Aorta (tissue), 5 donors: ENCODE data around the gene ZDHHC1. TPM values are rescaled to one million over a fixed set of nuclear protein-coding genes. Genes with fewer than 3 reads are reported as not detected.

ENCODE experiments used
- ATAC-seq: fragments of 200-7000 bp; cut with Tn5 transposase; one replicate; pipeline ENCODE4 v1.9.1; 2022; ENCODE audit warnings: moderate library complexity; ENCODE audit not compliant: low FRiP score
- DNase-seq, 2 donors: peaks; one replicate each; pipeline ENCODE4 v3.0.0-alpha.2; 2020
- H3K27ac ChIP-seq, 2 donors: one replicate each; pipeline ENCODE4 v1.5.1; 2013; ENCODE audit warnings: low read length in 2 of 2, mild to moderate bottlenecking in 2 of 2, moderate library complexity in 2 of 2, control low read depth in 1 of 2, inconsistent platforms in 1 of 2, low read depth in 1 of 2
- H3K27me3 ChIP-seq, 2 donors: one replicate each; pipeline ENCODE4 v1.6.1; 2013; ENCODE audit warnings: control low read depth in 1 of 2, low read length in 1 of 2, mild to moderate bottlenecking in 1 of 2, moderate library complexity in 1 of 2; ENCODE audit not compliant: insufficient read depth in 2 of 2, control insufficient read depth in 1 of 2
- H3K36me3 ChIP-seq, 2 donors: one replicate each; pipeline ENCODE4 v1.6.1; 2013; ENCODE audit warnings: control low read depth in 1 of 2, low read length in 1 of 2, mild to moderate bottlenecking in 1 of 2; ENCODE audit not compliant: insufficient read depth in 2 of 2, control insufficient read depth in 1 of 2
- H3K4me1 ChIP-seq, 2 donors: one replicate each; pipeline ENCODE4 v1.6.1; 2013; ENCODE audit warnings: low read length in 2 of 2, control low read depth in 1 of 2, mild to moderate bottlenecking in 1 of 2, moderate library complexity in 1 of 2; ENCODE audit not compliant: insufficient read depth in 2 of 2, control insufficient read depth in 1 of 2
- H3K4me3 ChIP-seq, 2 donors: one replicate each; pipeline ENCODE4 v1.5.1; 2013; ENCODE audit warnings: low read length in 2 of 2, control low read depth in 1 of 2, mild to moderate bottlenecking in 1 of 2
- H3K9me3 ChIP-seq: one replicate; pipeline ENCODE4 v1.6.1; 2013; ENCODE audit warnings: mild to moderate bottlenecking, low read length; ENCODE audit not compliant: control insufficient read depth
- WGBS, 2 donors: extraction: QIAGEN DNeasy Blood & Tissue Kit; methylation state at CpG; one replicate each; pipeline ENCODE4 v1.1.7; 2013; 5-methylcytosine and 5-hydroxymethylcytosine counted together
- intact Hi-C, 2 donors: fragments of 100-400 bp; cut with DNase I; formaldehyde crosslinking; loops; one replicate each; pipeline versions ENCODE4 v1.14.2 to v1.15.0; 2022
- polyA plus RNA-seq, 2 donors: library from polyadenylated mRNA; stranded (reverse); fragments of 200-250 nt; gene quantifications; one replicate each; pipeline ENCODE4 v1.2.3, GENCODE V29; 2013
- total RNA-seq, 2 donors: library from RNA; stranded (reverse); fragmentation: NEBNext Ultra II Directional; extraction: Animal tissue kit (Norgen Biotek cat#: 25700); gene quantifications; one replicate each; pipeline ENCODE4 v1.2.1, GENCODE V29; 2021
- donor health status: healthy with polysubstance abuse.
- donor health status: Bipolar disorder and iron deficiency.
- donor health status: DM: no; HTN: no; CAD: no.
- donor health status: DM: no; HTN: no; CAD: no.
- donor health status: DM: yes; HTN: yes; CAD: no.

The ZDHHC1 gene
- total and polyA plus RNA-seq, 4 donors = 5.3 to 14.8 (median 9.8) TPM

DNA sequence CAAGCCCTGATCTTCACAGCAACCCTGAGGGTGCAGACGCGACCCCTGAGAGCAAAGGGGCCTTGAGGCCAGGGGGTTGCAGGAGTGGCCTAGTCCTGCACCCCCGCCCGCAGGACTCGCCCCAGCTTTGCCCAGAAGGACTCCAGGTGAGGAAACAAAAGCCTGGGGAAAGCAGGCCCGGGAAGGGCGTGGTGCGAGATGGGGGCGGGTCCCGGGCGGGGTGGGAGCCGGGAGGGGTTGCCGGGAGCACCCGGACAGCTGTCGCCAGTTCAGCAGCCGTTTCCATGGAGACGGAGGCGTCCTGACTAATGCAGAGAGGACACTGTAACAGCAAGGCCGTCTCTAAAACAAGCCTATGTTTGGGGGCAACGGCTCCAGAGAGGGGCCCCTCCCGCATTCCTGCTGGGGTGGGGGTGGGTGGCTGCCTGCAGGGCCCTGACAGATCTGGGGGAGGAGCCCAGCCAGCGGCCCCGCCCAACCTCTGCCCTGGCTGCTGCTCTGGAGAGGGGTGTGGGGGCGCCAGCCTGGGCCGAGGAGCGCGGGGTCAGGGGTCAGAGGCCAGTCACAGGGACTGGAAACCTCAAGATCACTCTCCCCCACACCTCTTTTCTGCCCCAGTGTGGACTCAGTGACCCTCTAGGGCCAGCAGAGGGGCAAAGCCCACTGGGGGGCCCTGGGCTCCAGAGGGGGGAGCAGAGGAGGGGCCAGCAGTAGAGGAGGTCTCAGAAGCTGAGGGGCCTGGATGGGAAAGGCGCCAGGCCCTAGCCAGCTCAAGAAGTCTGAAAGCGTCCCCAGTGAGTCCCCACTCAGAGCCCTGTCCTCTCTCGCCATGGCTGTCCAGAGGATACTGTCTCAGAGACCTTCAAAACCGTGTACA lies 19.9 kb downstream of the ZDHHC1 start:
- peak; percentile 17 for ATAC-seq
- Histone ChIP-seq H3K27ac (no peak overlapping the region), H3K36me3 (no peaks in the 10 kb centered on the region), H3K9me3 (no peaks in the 10 kb centered on the region), H3K27me3 (no peaks in the 10 kb centered on the region), H3K4me3 (no peak overlapping the region), H3K4me1 (no peaks in the 10 kb centered on the region)
- whole genome bisulfite sequencing, 2 donors = 35 to 37% methylated on average over 24 to 31 of the region's 31 CpGs
- intact Hi-C loops = no loop called here
- DNase-seq = peak; percentile 85 to 89

DNA sequence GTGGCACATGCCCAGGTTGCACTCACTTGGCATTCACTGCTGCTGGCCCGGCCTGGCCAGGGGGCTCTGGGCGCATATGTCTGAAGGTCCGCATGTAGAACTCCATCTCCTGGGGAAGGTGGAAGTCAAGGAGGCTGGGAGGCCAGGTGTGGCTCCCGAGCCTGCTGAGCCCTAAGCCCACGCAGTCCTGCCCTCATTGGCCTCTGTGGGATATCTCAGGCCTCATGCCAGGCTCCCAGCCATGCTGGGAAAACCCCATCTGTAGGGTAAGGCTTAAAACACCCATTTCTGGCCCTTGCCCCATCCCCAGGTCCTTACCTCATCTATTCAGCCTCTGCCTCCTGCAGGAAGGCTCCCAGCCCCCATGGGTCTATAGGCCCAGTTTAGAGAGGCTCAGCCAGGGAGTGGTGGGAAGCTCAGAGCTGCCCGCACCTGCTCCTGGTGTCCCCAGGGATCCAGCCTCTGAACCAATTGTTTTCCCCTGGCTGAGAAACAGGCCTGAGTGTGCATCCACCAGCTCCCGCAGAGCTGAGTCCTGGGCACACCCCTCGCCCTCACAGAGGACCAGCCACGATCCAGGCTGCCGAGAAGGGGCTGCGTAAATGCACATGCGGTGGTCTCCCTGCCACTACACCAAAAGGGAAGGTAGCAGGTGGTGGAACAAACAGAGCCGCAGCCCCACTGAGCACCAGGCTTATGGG lies 20.7 kb downstream of the ZDHHC1 start:
- H3K4me1 ChIP-seq = no peaks in the 10 kb centered on the region
- no peak for ATAC-seq
- no peaks in the 10 kb centered on the region for H3K27me3 ChIP-seq
- WGBS, 2 donors = 88 to 89% methylated on average over 13 of the region's 13 CpGs
- H3K4me3 ChIP-seq = no peak overlapping the region
- peak in 1 of 2 donors; percentile 63 for DNase-seq
- no peak overlapping the region for H3K27ac ChIP-seq
- H3K36me3 ChIP-seq = no peaks in the 10 kb centered on the region
- no peaks in the 10 kb centered on the region for H3K9me3 ChIP-seq
- intact Hi-C loops = no loop called here

DNA sequence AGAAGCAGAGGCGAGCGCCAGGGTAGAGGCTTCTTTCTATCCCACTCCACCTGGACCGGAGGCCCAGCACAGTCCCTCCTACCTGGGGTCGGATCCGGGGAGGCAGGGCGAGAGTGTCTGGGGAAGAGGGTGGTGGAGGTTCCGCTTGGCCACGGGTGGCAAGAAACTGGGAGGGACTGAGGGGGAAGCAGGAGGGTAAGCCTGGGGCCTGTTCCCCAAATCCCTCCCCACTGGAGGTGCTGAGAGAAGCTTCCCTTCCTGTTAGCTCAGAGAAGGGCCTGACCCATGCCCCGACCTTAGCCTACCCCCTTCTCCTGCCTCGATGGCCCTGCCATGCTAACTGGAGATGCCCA lies 21.2 kb downstream of the ZDHHC1 start:
- Histone ChIP-seq H3K4me1 (no peaks in the 10 kb centered on the region), H3K27ac (no peak overlapping the region), H3K4me3 (no peak overlapping the region), H3K27me3 (no peaks in the 10 kb centered on the region), H3K9me3 (no peaks in the 10 kb centered on the region), H3K36me3 (no peaks in the 10 kb centered on the region)
- DNase-seq (no peak), ATAC-seq (no peak)
- intact Hi-C loops = no loop called here
- WGBS, 2 donors = 75 to 79% methylated on average over 10 of the region's 10 CpGs

DNA sequence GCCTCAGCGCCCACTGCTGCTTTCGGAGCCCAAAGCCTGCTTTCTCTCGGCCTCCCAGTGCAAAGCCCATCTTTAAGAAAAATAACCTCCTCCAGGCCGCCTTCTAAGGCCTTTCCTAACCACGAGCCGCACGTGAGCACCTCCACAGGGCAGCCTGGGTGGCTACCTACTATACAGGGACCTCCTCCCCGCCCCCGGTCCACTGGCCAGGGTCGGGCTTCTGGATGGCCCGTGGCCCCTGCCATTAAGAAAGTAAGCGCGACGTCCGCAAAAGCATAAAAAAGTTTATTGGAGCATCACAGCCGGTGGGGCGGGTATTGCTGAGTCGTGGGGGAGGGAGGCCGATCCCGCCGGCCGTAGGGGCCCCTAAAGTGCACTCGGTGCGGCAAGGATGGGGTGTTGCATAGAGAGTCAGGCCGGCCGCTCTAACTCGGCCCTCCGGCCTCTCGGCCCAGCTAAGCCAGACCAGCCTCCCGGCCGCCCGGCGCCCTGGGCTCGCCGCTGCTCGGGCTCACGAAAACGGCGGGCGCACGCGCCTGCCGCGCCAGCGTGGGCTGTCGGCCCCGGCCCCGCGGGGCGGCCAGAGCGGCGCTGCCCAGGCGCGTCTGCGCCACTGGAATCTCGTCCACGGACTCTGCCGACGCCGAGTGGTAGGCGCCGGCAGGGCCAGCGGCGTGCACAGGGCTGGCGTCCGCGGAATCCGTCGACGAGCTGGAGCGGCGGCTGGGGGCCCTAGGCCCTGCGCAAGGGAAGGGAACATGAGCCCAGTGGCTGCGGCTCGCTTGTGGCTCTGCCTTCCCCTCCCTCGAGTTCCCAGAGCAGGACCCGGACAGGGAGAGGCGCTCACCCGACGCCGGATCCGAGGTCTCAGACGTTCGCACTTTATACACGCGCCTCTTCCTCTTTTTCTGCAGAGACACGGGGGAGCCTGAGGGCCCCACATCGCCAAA lies 21.8 kb downstream of the ZDHHC1 start:
- peak; percentile 77 to 83 for DNase-seq
- Histone ChIP-seq H3K4me3 (no peak overlapping the region), H3K27me3 (no peaks in the 10 kb centered on the region), H3K27ac (no peak overlapping the region), H3K9me3 (no peaks in the 10 kb centered on the region), H3K36me3 (no peaks in the 10 kb centered on the region), H3K4me1 (no peaks in the 10 kb centered on the region)
- WGBS, 2 donors = 12 to 13% methylated on average over 74 to 88 of the region's 88 CpGs
- no peak for ATAC-seq
- intact Hi-C loops = no loop called here

DNA sequence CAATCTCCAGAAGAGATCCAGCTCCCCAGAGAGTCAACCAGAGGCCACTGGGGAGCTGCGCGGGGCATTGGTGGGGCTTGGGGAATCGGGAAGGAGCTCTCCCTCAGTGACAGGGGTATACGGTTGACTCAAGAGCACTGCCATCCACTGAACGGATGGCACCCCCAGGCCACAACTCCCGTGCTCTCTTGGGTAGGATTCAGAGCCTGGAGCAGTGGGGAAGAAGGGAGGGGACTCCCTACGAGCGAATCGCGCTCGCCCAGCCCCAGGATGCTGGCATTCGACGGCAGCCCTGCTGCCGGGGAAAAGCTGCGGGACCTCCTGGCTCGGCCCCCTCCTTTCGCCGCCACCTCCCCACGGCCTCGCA lies 22.5 kb downstream of the ZDHHC1 start:
- DNase-seq = peak in 1 of 2 donors; percentile 74
- Histone ChIP-seq H3K27me3 (no peaks in the 10 kb centered on the region), H3K27ac (no peak overlapping the region), H3K4me1 (no peaks in the 10 kb centered on the region), H3K36me3 (no peaks in the 10 kb centered on the region), H3K4me3 (no peak overlapping the region), H3K9me3 (no peaks in the 10 kb centered on the region)
- no peak for ATAC-seq
- WGBS, 2 donors = 3 to 6% methylated on average over 18 to 20 of the region's 20 CpGs
- intact Hi-C loops = no loop called here

DNA sequence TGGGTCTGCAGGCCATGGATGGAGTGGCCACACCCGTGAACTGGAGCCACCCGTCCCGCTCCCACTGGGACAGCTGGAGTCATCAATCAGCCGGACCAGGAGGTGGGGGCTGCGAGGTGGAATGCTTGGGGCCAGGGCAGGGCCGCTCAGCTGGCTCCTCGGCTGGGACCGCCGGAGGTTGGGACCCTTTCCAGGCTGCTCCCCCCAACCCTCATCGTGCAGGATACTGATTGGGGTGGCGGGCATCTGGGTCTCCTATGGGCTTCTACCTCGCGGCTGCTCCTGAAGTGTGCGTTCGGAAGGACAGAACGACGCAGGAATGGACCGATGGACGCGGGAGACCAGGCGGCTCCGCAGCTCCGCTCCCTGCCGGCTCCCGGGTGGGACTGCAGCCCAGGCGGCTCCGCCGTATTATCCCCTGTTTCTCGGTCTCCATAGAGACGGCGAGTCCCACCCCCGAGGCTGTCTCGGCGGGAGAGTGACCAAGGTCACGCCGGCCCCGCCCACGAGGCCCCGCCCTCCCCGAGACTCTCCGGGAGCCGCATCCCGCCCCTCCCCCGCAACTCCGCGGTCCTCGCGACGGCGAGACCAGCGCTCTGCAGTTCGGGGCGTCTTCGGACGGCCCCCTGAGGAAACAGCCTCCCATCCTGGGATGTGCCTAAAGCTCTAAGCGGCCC lies 23.0 kb downstream of the ZDHHC1 start, which contains the start of gene TPPP3:
TPPP3 (minus strand) TSS at position 388 of the 677 bp plus-strand sequence. CDS start 2,387 bp downstream, outside the sequence.
- H3K4me1 ChIP-seq = no peaks in the 10 kb centered on the region
- H3K9me3 ChIP-seq = no peaks in the 10 kb centered on the region
- no peak within 1 kb of the TSS for H3K4me3 ChIP-seq
- no peaks in the 10 kb centered on the region for H3K27me3 ChIP-seq
- 3 to 4% methylated on average over 47 to 56 of the region's 56 CpGs for WGBS, 2 donors
- H3K36me3 ChIP-seq = no peaks in the 10 kb centered on the region
- ATAC-seq (peak; percentile 90), DNase-seq (peak; percentile 92 to 97)
- no peak within 1 kb of the TSS for H3K27ac ChIP-seq
- intact Hi-C loops = no loop called here

DNA sequence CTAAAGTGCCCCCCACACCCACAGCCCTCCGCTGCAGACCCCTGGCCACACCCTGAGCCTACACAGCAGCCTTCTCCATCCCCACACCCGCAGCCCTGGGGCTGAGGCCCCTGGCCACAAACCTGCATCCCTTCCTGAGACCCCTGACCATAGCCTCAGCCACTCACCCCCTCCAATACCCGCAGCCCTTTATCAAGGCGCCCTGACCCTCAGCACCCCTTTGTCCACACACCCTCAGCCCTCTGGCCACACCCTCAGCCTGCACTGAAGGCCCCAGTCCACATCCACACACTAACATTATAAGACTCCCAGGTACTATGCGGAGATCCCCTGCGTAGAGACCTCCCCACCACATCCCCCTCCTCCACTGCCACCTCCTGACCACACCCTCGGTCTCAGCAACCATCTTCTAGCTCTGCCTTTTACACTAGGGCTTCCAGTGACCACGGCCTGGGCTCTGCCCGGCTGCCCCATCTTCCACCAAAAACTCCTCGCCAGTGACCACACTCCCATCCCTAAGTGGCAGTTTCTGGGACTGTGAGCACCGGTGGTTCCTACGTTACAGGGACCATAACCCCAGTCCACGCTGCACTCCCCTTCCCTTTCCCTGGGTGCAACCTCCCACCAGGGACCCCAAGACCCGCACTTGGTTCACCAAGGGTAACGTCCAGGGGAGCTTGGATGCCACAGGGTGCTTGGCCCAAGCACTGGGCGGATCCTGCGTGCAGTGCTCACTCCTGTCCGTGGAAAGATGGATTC lies 23.8 kb downstream of the ZDHHC1 start:
- H3K4me3 ChIP-seq = no peak overlapping the region
- H3K9me3 ChIP-seq = no peaks in the 10 kb centered on the region
- H3K27me3 ChIP-seq = no peaks in the 10 kb centered on the region
- H3K27ac ChIP-seq = no peak overlapping the region
- intact Hi-C loops = no loop called here
- no peaks in the 10 kb centered on the region for H3K36me3 ChIP-seq
- H3K4me1 ChIP-seq = no peaks in the 10 kb centered on the region
- ATAC-seq (no peak), DNase-seq (peak in 1 of 2 donors; percentile 67)
- 86 to 91% methylated on average over 18 of the region's 18 CpGs for WGBS, 2 donors
